Thoracic aorta (tissue), 2 donors: ENCODE measurements around the gene ZC3H18. TPM values are rescaled to one million over a fixed set of nuclear protein-coding genes. Genes with fewer than 3 reads are reported as not detected.

ENCODE experiments used
- ATAC-seq: fragments of 150-250 bp; one replicate; pipeline ENCODE4 v1.8.0; 2017; ENCODE audit warnings: low read depth; ENCODE audit not compliant: insufficient number of reproducible peaks, low FRiP score
- DNase-seq: peaks from one replicate; pipeline ENCODE4 v3.0.0-alpha.2; 2020; ENCODE audit warnings: low spot score
- H3K27ac ChIP-seq, 2 donors: fragments of 200-600 bp; sonication (generic); 1 replicate in 1 of 2; 2 replicates in 1 of 2; pipeline ENCODE4 v1.5.1; 2016; ENCODE audit warnings: mild to moderate bottlenecking in 2 of 2, moderate library complexity in 2 of 2
- H3K27me3 ChIP-seq: fragments of 200-600 bp; sonication (generic); replicated peaks from 2 replicates; pipeline ENCODE4 v1.6.0; 2016; ENCODE audit warnings: mild to moderate bottlenecking; ENCODE audit not compliant: insufficient read depth
- H3K36me3 ChIP-seq: fragments of 200-600 bp; sonication (generic); one replicate; pipeline ENCODE4 v1.5.1; 2016
- H3K4me1 ChIP-seq, 2 donors: fragments of 200-600 bp; sonication (generic); 1 replicate in 1 of 2; 2 replicates in 1 of 2; pipeline versions ENCODE4 v1.5.1 to v1.6.0; 2016; ENCODE audit warnings: low read depth in 2 of 2, mild to moderate bottlenecking in 1 of 2; ENCODE audit not compliant: control insufficient read depth in 1 of 2
- H3K4me3 ChIP-seq: fragments of 200-600 bp; sonication (generic); 2 replicates; pipeline ENCODE4 v1.5.1; 2016; ENCODE audit warnings: mild to moderate bottlenecking
- H3K9me3 ChIP-seq: fragments of 200-600 bp; sonication (generic); 2 replicates; pipeline ENCODE4 v1.5.1; 2016
- CTCF ChIP-seq: fragments of 200-600 bp; sonication (generic); IDR thresholded peaks from one replicate; pipeline ENCODE4 v1.5.1; 2019; ENCODE audit warnings: antibody characterized with exemption
- total RNA-seq, 2 donors: library from RNA; depleted of rRNA; stranded (reverse); fragments of >200 nt; gene quantifications; one replicate each; pipeline versions ENCODE4 v1.1.0 to v1.2.3, GENCODE V29; 2016

The ZC3H18 gene
- total RNA-seq, 2 donors from 2014 or later: 21.8 to 30.3 TPM

- no peak for ATAC-seq
- Histone ChIP-seq H3K4me1 (peaks cover 6 to 10% of the 10 kb centered on the region in 2 donors), H3K4me3 (no peak overlapping the region), H3K9me3 (no peaks in the 10 kb centered on the region), H3K27me3 (no peaks in the 10 kb centered on the region), H3K36me3 (no peaks in the 10 kb centered on the region), H3K27ac (no peak overlapping the region)
- DNase-seq: no peak
- TF ChIP-seq CTCF: no peak
These were observed 33.7 kb upstream of the ZC3H18 start for GRCh38 chr16:88536510-88536909.

- no peak for TF ChIP-seq CTCF
- no peak for DNase-seq
- no peaks in the 10 kb centered on the region for H3K36me3 ChIP-seq
- H3K27me3 ChIP-seq: no peaks in the 10 kb centered on the region
- H3K27ac ChIP-seq: no peak overlapping the region
- H3K4me3 ChIP-seq: no peak overlapping the region
- ATAC-seq: no peak
- no peaks in the 10 kb centered on the region for H3K9me3 ChIP-seq
- H3K4me1 ChIP-seq: peaks cover 6 to 10% of the 10 kb centered on the region in 2 donors
These were observed 33.0 kb upstream of the ZC3H18 start for GRCh38 chr16:88536971-88537751.

- no peak for TF ChIP-seq CTCF
- Histone ChIP-seq H3K9me3 (peaks cover 5% of the 10 kb centered on the region), H3K4me3 (no peak overlapping the region), H3K36me3 (no peaks in the 10 kb centered on the region), H3K27me3 (no peaks in the 10 kb centered on the region), H3K4me1 (peaks cover 6 to 10% of the 10 kb centered on the region in 2 donors), H3K27ac (no peak overlapping the region)
- ATAC-seq: no peak
- DNase-seq: no peak
These were observed 32.3 kb upstream of the ZC3H18 start for GRCh38 chr16:88537859-88538258.

- Histone ChIP-seq H3K36me3 (no peaks in the 10 kb centered on the region), H3K9me3 (peaks cover 9% of the 10 kb centered on the region), H3K4me3 (no peak overlapping the region), H3K27ac (no peak overlapping the region), H3K4me1 (peaks cover 6 to 10% of the 10 kb centered on the region in 2 donors), H3K27me3 (no peaks in the 10 kb centered on the region)
- no peak for TF ChIP-seq CTCF
- ATAC-seq (no peak), DNase-seq (no peak)
These were observed 31.7 kb upstream of the ZC3H18 start for GRCh38 chr16:88538366-88539060.

GRCh38 chr16:88539261-88539651 lies 30.9 kb upstream of the ZC3H18 start:
- ATAC-seq (no peak), DNase-seq (no peak)
- Histone ChIP-seq H3K4me1 (peaks cover 6 to 10% of the 10 kb centered on the region in 2 donors), H3K9me3 (peaks cover 14% of the 10 kb centered on the region), H3K4me3 (no peak overlapping the region), H3K27me3 (no peaks in the 10 kb centered on the region), H3K36me3 (no peaks in the 10 kb centered on the region), H3K27ac (no peak overlapping the region)
- no peak for TF ChIP-seq CTCF
